ENCODE results near the gene FCHSD1. TPM values are rescaled to one million over a fixed set of nuclear protein-coding genes. Genes with fewer than 3 reads are reported as not detected.
A peak's percentile ranks its signal among the peaks of the same experiment; 100 is the strongest.
"Not testable (repeated sequence)": the region's sequence is repeated elsewhere in the genome, so short reads cannot be mapped to it uniquely, and the experiment has no call there.

Gene FCHSD1
- total RNA-seq, 1 experiment from 2014 or later = 2.1 TPM

DNA sequence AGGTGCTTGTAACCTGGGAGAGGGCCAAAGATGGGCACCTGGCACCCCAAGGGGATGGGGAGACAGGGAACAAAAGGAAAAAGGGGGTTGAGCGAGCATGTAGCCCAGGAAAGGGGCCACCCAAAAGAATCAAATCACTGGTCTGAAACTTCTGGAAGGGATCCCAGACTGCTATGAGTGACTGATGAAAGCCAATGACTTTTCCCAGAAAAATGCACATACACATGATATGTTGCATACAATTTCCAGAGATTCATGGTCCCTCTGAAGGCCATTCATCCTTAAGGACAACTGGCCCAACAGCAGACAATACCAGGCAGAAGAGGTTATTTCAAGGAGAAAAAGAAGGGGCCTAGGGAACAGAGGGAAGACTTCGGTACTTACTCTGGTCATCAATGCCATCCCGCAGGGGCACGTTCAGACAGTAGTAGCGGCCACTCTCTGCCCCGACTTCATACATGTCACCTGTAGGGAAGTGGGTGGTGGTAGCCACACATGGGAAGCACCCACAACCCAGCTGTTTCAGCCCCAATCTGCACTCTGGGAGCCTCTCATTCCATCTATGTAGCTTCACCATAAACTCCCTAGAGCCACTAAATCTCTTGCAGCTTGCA lies 22.9 kb downstream of the FCHSD1 start:
- H3K4me1 ChIP-seq = peaks cover 11% of the 10 kb centered on the region
- H3K9me3 ChIP-seq (replicated peaks) = no peaks in the 10 kb centered on the region
- H3K27me3 ChIP-seq = no peaks in the 10 kb centered on the region
- no peak for DNase-seq
- no peak overlapping the region for H3K27ac ChIP-seq
- H3K4me3 ChIP-seq = no peak overlapping the region
- peaks cover 54% of the 10 kb centered on the region for H3K36me3 ChIP-seq

GRCh38 chr5:141623611-141624010 lies 27.6 kb downstream of the FCHSD1 start:
- H3K9me3 ChIP-seq (replicated peaks) = no peaks in the 10 kb centered on the region
- H3K27ac ChIP-seq = peak overlapping the region; percentile 77
- DNase-seq = peak; percentile 40 to 70
- H3K36me3 ChIP-seq = peaks cover 56% of the 10 kb centered on the region
- no peaks in the 10 kb centered on the region for H3K27me3 ChIP-seq
- no peak overlapping the region for H3K4me3 ChIP-seq
- peaks cover 14% of the 10 kb centered on the region for H3K4me1 ChIP-seq

DNA sequence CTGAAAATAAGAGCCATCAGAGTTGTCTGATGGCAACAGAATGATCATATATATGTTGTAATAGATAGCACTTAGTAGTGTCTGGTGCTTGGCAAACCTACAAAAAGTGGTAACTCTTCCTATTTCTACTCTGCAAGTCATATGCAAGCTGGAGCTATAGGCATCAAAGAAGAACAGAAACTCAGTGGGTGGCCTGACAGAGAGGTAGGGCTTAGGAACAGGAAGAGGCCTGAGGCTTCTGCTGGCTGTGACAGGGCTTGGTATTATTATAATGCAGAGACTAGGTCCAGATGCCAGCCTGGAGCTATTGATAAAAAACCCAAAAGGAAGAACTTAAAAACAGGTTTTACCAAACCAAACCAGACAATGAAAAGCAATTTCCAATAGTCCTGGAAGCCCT lies 28.0 kb downstream of the FCHSD1 start:
- H3K27me3 ChIP-seq = no peaks in the 10 kb centered on the region
- H3K27ac ChIP-seq = peak overlapping the region; percentile 77
- no peaks in the 10 kb centered on the region for H3K9me3 ChIP-seq (replicated peaks)
- DNase-seq = peak; percentile 59 to 75
- H3K4me3 ChIP-seq = no peak overlapping the region
- peaks cover 52% of the 10 kb centered on the region for H3K36me3 ChIP-seq
- H3K4me1 ChIP-seq = peaks cover 14% of the 10 kb centered on the region

- Histone ChIP-seq H3K4me1 (peaks cover 18% of the 10 kb centered on the region), H3K9me3 (replicated peaks) (no peaks in the 10 kb centered on the region), H3K4me3 (peak within 1 kb of the TSS; percentile 88), H3K27me3 (no peaks in the 10 kb centered on the region), H3K36me3 (peaks cover 27% of the 10 kb centered on the region), H3K27ac (peak within 1 kb of the TSS; percentile 77)
- DNase-seq = peak; percentile 97 to 98
These were observed 32.2 kb downstream of the FCHSD1 start, which contains the start of gene DIAPH1 for GRCh38 chr5:141618804-141619554. DIAPH1 (minus strand) TSS chr5:141619000; CDS start chr5:141618914, 86 bp downstream.

GRCh38 chr5:141618030-141618803 lies 33.0 kb downstream of the FCHSD1 start:
- H3K36me3 ChIP-seq = peaks cover 27% of the 10 kb centered on the region
- peak overlapping the region; percentile 88 for H3K4me3 ChIP-seq
- H3K4me1 ChIP-seq = peaks cover 12% of the 10 kb centered on the region
- H3K27me3 ChIP-seq = no peaks in the 10 kb centered on the region
- DNase-seq = peak; percentile 52 to 67
- no peaks in the 10 kb centered on the region for H3K9me3 ChIP-seq (replicated peaks)
- peak overlapping the region; percentile 77 for H3K27ac ChIP-seq

- Histone ChIP-seq H3K4me3 (peak overlapping the region; percentile 88), H3K36me3 (peaks cover 24% of the 10 kb centered on the region), H3K27ac (no peak overlapping the region), H3K4me1 (peaks cover 8% of the 10 kb centered on the region; the same call in 1 of the 2 replicates), H3K27me3 (no peaks in the 10 kb centered on the region), H3K9me3 (replicated peaks) (no peaks in the 10 kb centered on the region)
- DNase-seq = peak in 1 of 2 experiments; percentile 20
These were observed 33.6 kb downstream of the FCHSD1 start for GRCh38 chr5:141617682-141618029.

DNA sequence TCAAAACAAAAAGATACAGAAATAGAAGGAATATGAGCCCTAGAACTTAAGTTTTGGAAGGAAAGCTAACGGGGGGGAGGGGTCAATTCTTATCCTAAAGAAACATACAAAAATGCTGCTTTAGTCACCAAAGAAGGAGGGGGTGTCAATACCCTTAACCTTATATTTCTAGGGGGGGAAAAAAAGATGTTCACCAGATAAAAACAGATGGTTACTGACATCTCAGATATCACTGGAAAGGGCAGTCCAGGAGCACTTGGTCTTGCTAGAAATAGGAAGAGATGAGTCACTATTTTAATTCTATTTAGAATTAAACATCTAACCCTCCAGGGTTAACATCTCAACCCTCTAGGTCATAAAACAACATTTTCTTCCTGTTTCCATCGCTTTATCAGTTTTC lies 34.1 kb downstream of the FCHSD1 start:
- peak overlapping the region; percentile 88 for H3K4me3 ChIP-seq
- H3K27ac ChIP-seq = no peak overlapping the region
- DNase-seq = no peak
- peaks cover 25% of the 10 kb centered on the region for H3K36me3 ChIP-seq
- H3K27me3 ChIP-seq = no peaks in the 10 kb centered on the region
- peaks cover 8% of the 10 kb centered on the region; the same call in 1 of the 2 replicates for H3K4me1 ChIP-seq
- H3K9me3 ChIP-seq (replicated peaks) = no peaks in the 10 kb centered on the region

GRCh38 chr5:141615991-141616720 lies 35.1 kb downstream of the FCHSD1 start:
- Histone ChIP-seq H3K4me3 (no peak overlapping the region), H3K4me1 (peaks cover 8% of the 10 kb centered on the region; the same call in 1 of the 2 replicates), H3K36me3 (peaks cover 18% of the 10 kb centered on the region), H3K27ac (no peak overlapping the region), H3K27me3 (no peaks in the 10 kb centered on the region), H3K9me3 (replicated peaks) (no peaks in the 10 kb centered on the region)
- DNase-seq = no peak

DNA sequence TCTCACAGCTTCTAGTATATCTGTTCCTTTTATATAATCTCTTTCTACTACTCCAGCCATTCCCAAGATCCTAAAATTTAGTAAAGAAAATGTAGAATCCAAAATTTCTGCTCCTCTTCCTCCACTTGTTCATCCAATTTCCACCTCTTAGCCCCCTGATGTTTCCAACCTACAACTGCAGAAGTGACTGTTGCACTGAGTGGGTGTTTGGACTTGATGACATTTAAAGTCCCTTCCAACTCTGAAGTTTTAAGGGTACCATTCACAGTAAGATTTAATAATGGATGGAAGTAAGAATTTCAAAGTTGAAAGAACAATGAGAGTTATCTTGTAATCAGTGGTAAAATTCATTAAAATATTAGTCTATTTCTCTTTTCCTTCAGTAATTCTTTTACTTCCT lies 37.9 kb downstream of the FCHSD1 start:
- Histone ChIP-seq H3K9me3 (replicated peaks) (no peaks in the 10 kb centered on the region), H3K36me3 (peaks cover 19% of the 10 kb centered on the region), H3K4me3 (no peak overlapping the region), H3K4me1 (peaks cover 8% of the 10 kb centered on the region; the same call in 1 of the 2 replicates), H3K27ac (no peak overlapping the region), H3K27me3 (no peaks in the 10 kb centered on the region)
- no peak for DNase-seq

GRCh38 chr5:141611289-141611688 lies 39.9 kb downstream of the FCHSD1 start:
- no peaks in the 10 kb centered on the region for H3K27me3 ChIP-seq
- no peak overlapping the region for H3K4me3 ChIP-seq
- no peak for DNase-seq
- H3K27ac ChIP-seq = no peak overlapping the region
- peaks cover 16% of the 10 kb centered on the region for H3K36me3 ChIP-seq
- H3K9me3 ChIP-seq (replicated peaks) = no peaks in the 10 kb centered on the region
- no peaks in the 10 kb centered on the region for H3K4me1 ChIP-seq

DNA sequence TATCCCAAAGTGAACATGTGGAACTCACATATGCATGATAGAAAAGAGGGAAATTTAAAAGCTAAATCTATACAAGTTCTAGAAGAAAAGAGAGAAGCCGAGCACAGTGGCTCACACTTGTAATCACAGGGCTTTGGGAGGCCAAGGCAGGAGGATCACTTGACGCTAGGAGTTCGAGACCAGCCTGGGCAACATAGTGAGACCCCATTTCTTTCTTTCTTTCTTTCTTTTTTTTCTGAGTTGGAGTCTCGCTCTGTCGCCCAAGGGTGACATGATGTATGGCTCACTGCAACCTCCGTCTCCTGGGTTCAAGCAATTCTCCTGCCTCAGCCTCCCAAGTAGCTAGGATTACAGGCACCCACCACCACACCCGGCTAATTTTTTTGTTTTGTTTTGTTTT lies 41.3 kb downstream of the FCHSD1 start:
- H3K27me3 ChIP-seq, H3K27ac ChIP-seq, DNase-seq: not testable (repeated sequence)

GRCh38 chr5:141609044-141609443 lies 42.2 kb downstream of the FCHSD1 start:
- H3K27me3 ChIP-seq = no peaks in the 10 kb centered on the region
- H3K4me1 ChIP-seq = no peaks in the 10 kb centered on the region; the same call in 1 of the 2 replicates
- peaks cover 11% of the 10 kb centered on the region; the same call in 1 of the 2 replicates for H3K36me3 ChIP-seq
- no peak overlapping the region for H3K4me3 ChIP-seq
- no peaks in the 10 kb centered on the region for H3K9me3 ChIP-seq (replicated peaks)
- no peak overlapping the region for H3K27ac ChIP-seq
- DNase-seq = no peak

More for the DNA sequence above, 41.3 kb downstream of the FCHSD1 start:
- H3K36me3 ChIP-seq = peaks cover 11% of the 10 kb centered on the region
- not testable (repeated sequence) for H3K4me3 ChIP-seq; H3K9me3 ChIP-seq (replicated peaks); H3K4me1 ChIP-seq

GRCh38 chr5:141608557-141608956 lies 42.7 kb downstream of the FCHSD1 start:
- H3K4me1 ChIP-seq = no peaks in the 10 kb centered on the region; the same call in 1 of the 2 replicates

GRCh38 chr5:141608046-141608445 lies 43.2 kb downstream of the FCHSD1 start:
- no peaks in the 10 kb centered on the region for H3K27me3 ChIP-seq
- H3K9me3 ChIP-seq (replicated peaks) = no peaks in the 10 kb centered on the region
- H3K36me3 ChIP-seq = peaks cover 11% of the 10 kb centered on the region; the same call in 1 of the 2 replicates
- no peak for DNase-seq
- no peaks in the 10 kb centered on the region; the same call in 1 of the 2 replicates for H3K4me1 ChIP-seq
- H3K4me3 ChIP-seq = no peak overlapping the region
- H3K27ac ChIP-seq = no peak overlapping the region

More at GRCh38 chr5:141608557-141608956, 42.7 kb downstream of the FCHSD1 start:
- Histone ChIP-seq H3K27ac (no peak overlapping the region), H3K4me3 (no peak overlapping the region), H3K9me3 (replicated peaks) (no peaks in the 10 kb centered on the region), H3K27me3 (no peaks in the 10 kb centered on the region), H3K36me3 (peaks cover 11% of the 10 kb centered on the region; the same call in 1 of the 2 replicates)
- DNase-seq = no peak

Data from SJCRH30 (cell line).